Calu3 (cell line): ENCODE measurements around the gene MACROD2. TPM values are rescaled to one million over a fixed set of nuclear protein-coding genes. Genes with fewer than 3 reads are reported as not detected.

Experiments used
- BruUV-seq: library from RNA; stranded (reverse); fragments of 400-500 nt; replicated peaks from 2 replicates; lab custom pipeline; 2021; lab: Mats Ljungman, UMichigan
- CTCF ChIA-PET: fragments of 300-600 bp; sonication (Branson Sonifier 250); formaldehyde crosslinking; loops from one replicate; lab custom pipeline; 2022; ENCODE audit warnings: antibody characterized with exemption; lab: Charles Lee
- DNase-seq: peaks from one replicate; pipeline ENCODE4 v3.0.0; 2022
- H3K27ac Mint-ChIP-seq: one replicate; pipeline ENCODE4 v1.8.0; 2022; ENCODE audit warnings: mixed read lengths; ENCODE audit not compliant: unreplicated experiment
- H3K27me3 Mint-ChIP-seq: one replicate; pipeline ENCODE4 v1.8.0; 2022; ENCODE audit warnings: mixed read lengths; ENCODE audit not compliant: unreplicated experiment
- H3K36me3 Mint-ChIP-seq: one replicate; pipeline ENCODE4 v1.8.0; 2022; ENCODE audit warnings: mild to moderate bottlenecking, moderate library complexity, mixed read lengths; ENCODE audit not compliant: insufficient read depth, unreplicated experiment
- H3K4me1 Mint-ChIP-seq: one replicate; pipeline ENCODE4 v1.8.0; 2022; ENCODE audit warnings: mild to moderate bottlenecking, low read depth, mixed read lengths; ENCODE audit not compliant: unreplicated experiment
- H3K4me3 Mint-ChIP-seq: one replicate; pipeline ENCODE4 v1.8.0; 2022; ENCODE audit warnings: mild to moderate bottlenecking, low read depth, moderate library complexity, mixed read lengths; ENCODE audit not compliant: unreplicated experiment
- H3K9me3 Mint-ChIP-seq: one replicate; pipeline ENCODE4 v1.8.0; 2022; ENCODE audit warnings: low read depth, mixed read lengths; ENCODE audit not compliant: unreplicated experiment
- CTCF ChIP-seq: fragments of 200-600 bp; IDR thresholded peaks from one replicate; pipeline ENCODE4 v1.8.0; 2022; ENCODE audit warnings: antibody characterized with exemption; ENCODE audit not compliant: unreplicated experiment
- intact Hi-C: fragments of 100-400 bp; cut with micrococcal nuclease; formaldehyde crosslinking; loops from one replicate; pipeline ENCODE4 v1.10.0; 2022; ENCODE audit not compliant: unreplicated experiment
- total RNA-seq: library from RNA; stranded (reverse); gene quantifications from 2 replicates; pipeline ENCODE4 v1.2.3, GENCODE V29; 2022

Gene MACROD2
- total RNA-seq, 1 experiment from 2014 or later, result 29.4 TPM

GRCh38 chr20:15924556-15924955, 1929.2 kb downstream of the MACROD2 start:
- intact Hi-C loops, result no loop called here
- Mint-ChIP-seq H3K9me3 (no peaks in the 10 kb centered on the region), H3K4me1 (no peaks in the 10 kb centered on the region), H3K36me3 (no peaks in the 10 kb centered on the region), H3K27me3 (no peaks in the 10 kb centered on the region), H3K27ac (no peak overlapping the region), H3K4me3 (no peak overlapping the region)
- no peak for DNase-seq
- TF ChIP-seq CTCF, result no peak
- CTCF ChIA-PET, result no interaction called here
- BruUV-seq, result no TSS peak

- intact Hi-C loops, result no loop called here
- Mint-ChIP-seq H3K4me3 (no peak overlapping the region), H3K36me3 (no peaks in the 10 kb centered on the region), H3K9me3 (no peaks in the 10 kb centered on the region), H3K4me1 (no peaks in the 10 kb centered on the region), H3K27ac (no peak overlapping the region), H3K27me3 (no peaks in the 10 kb centered on the region)
- CTCF ChIA-PET, result no interaction called here
- BruUV-seq, result no TSS peak
- no peak for TF ChIP-seq CTCF
- no peak for DNase-seq
Observed at GRCh38 chr20:15925376-15925775, 1930.1 kb downstream of the MACROD2 start.

- CTCF ChIA-PET, result no interaction called here
- H3K36me3 Mint-ChIP-seq, result no peaks in the 10 kb centered on the region
- no peak overlapping the region for H3K27ac Mint-ChIP-seq
- no peaks in the 10 kb centered on the region for H3K4me1 Mint-ChIP-seq
- H3K27me3 Mint-ChIP-seq, result no peaks in the 10 kb centered on the region
- intact Hi-C loops, result no loop called here
- no peak for DNase-seq
- no peaks in the 10 kb centered on the region for H3K9me3 Mint-ChIP-seq
- no TSS peak for BruUV-seq
- no peak for TF ChIP-seq CTCF
- no peak overlapping the region for H3K4me3 Mint-ChIP-seq
Observed at GRCh38 chr20:15927893-15928650, 1932.8 kb downstream of the MACROD2 start.

- CTCF ChIA-PET, result no interaction called here
- Mint-ChIP-seq H3K4me1 (no peaks in the 10 kb centered on the region), H3K4me3 (no peak overlapping the region), H3K27me3 (no peaks in the 10 kb centered on the region), H3K9me3 (no peaks in the 10 kb centered on the region), H3K27ac (no peak overlapping the region), H3K36me3 (no peaks in the 10 kb centered on the region)
- no TSS peak for BruUV-seq
- DNase-seq, result no peak
- intact Hi-C loops, result no loop called here
- TF ChIP-seq CTCF, result no peak
Observed at GRCh38 chr20:15928946-15929345, 1933.6 kb downstream of the MACROD2 start.
